AG04449 (cell line): Measurements from ENCODE around the gene CRACR2B.

Experiments
- CTCF ChIA-PET: fragments of 350-600 bp; formaldehyde crosslinking; extraction: SDS; loops from one replicate; lab custom pipeline; 2021; ENCODE audit warnings: antibody characterized with exemption; lab: Yijun Ruan, JAX
- POLR2A ChIA-PET: fragments of 400-600, 350-600 bp; formaldehyde crosslinking; extraction: SDS; loops from one replicate; lab custom pipeline; 2020; ENCODE audit warnings: antibody characterized with exemption, inconsistent platforms; lab: Yijun Ruan, JAX
- DNase-seq: peaks from one replicate; pipeline ENCODE4 v3.0.0-alpha.2; 2010; ENCODE audit warnings: low read depth, low spot score
- H3K4me3 ChIP-seq: 2 replicates; pipeline ENCODE4 v1.5.1; 2011; ENCODE audit warnings: low read depth, mild to moderate bottlenecking, control low read depth, low read length
- CTCF ChIP-seq: IDR thresholded peaks from one replicate; pipeline ENCODE4 v1.5.1; 2011; ENCODE audit warnings: mild to moderate bottlenecking, moderate library complexity, low read length, control low read depth, inconsistent platforms; ENCODE audit not compliant: insufficient read depth; ENCODE audit errors: missing control alignments

Gene CRACR2B

GRCh38 chr11:846496-847098, 18.9 kb downstream of the CRACR2B start:
- no peak for DNase-seq
- ChIA-PET CTCF (interaction anchor here (0.6 to 3.5 kb wide), 8 partner anchors 13 to 728 kb away, joined by 3 to 58 read pairs (median 4); partner anchors contain the start of gene PNPLA2), POLR2A (interaction anchor here (1.0 to 7.7 kb wide), 4 partner anchors 15 to 56 kb away, joined by 3 to 109 read pairs (median 4); partner anchors contain the start of genes CD151 and CRACR2B)
- peak overlapping the region; percentile 29 for H3K4me3 ChIP-seq
- no peak for TF ChIP-seq CTCF

- TF ChIP-seq CTCF = peak; percentile 2
- ChIA-PET POLR2A (interaction anchor here (1.0 to 7.7 kb wide), 2 partner anchors 16 to 57 kb away, joined by 3 to 109 read pairs; partner anchors contain the start of genes CD151 and CRACR2B), CTCF (interaction anchor here (0.6 to 3.5 kb wide), 9 partner anchors 12 to 727 kb away, joined by 3 to 58 read pairs (median 4); no protein-coding TSS in a partner anchor)
- DNase-seq = no peak
- H3K4me3 ChIP-seq = no peak overlapping the region
Measured at GRCh38 chr11:847876-848275, 20.2 kb downstream of the CRACR2B start.

GRCh38 chr11:848380-848931, 20.7 kb downstream of the CRACR2B start:
- no peak for DNase-seq
- no peak overlapping the region for H3K4me3 ChIP-seq

GRCh38 chr11:849104-849824, 21.5 kb downstream of the CRACR2B start:
- H3K4me3 ChIP-seq = peak overlapping the region; percentile 48
- POLR2A ChIA-PET = interaction anchor here (0.6 kb wide), 1 partner anchor 26 kb away, joined by 3 read pairs; no protein-coding TSS in a partner anchor
- no peak for DNase-seq
- TF ChIP-seq CTCF = no peak
- CTCF ChIA-PET = interaction anchor here (0.7 to 3.5 kb wide), 9 partner anchors 10 to 726 kb away, joined by 3 to 58 read pairs (median 4); no protein-coding TSS in a partner anchor

More at GRCh38 chr11:848380-848931, 20.7 kb downstream of the CRACR2B start:
- CTCF ChIA-PET = interaction anchor here (0.5 to 3.5 kb wide), 11 partner anchors 11 to 726 kb away, joined by 3 to 58 read pairs (median 4); no protein-coding TSS in a partner anchor
- POLR2A ChIA-PET = interaction anchor here (7.7 kb wide), 1 partner anchor 17 kb away, joined by 109 read pairs; the partner anchor contains the start of genes CD151 and CRACR2B
- TF ChIP-seq CTCF = peak; percentile 94

- TF ChIP-seq CTCF = no peak
- H3K4me3 ChIP-seq = peak overlapping the region; percentile 48
- POLR2A ChIA-PET = interaction anchor here (0.6 kb wide), 1 partner anchor 25 kb away, joined by 3 read pairs; no protein-coding TSS in a partner anchor
- CTCF ChIA-PET = interaction anchor here (0.7 kb wide), 1 partner anchor 72 kb away, joined by 3 read pairs; no protein-coding TSS in a partner anchor
- DNase-seq = no peak
Measured at GRCh38 chr11:849951-850774, 22.4 kb downstream of the CRACR2B start.
